ENCODE results near the gene SSB.

- no peak for TF ChIP-seq GATA2 (IDR thresholded peaks at IDR 0.05; ENCODE audit: low read depth, low read length)
- TF ChIP-seq GATA3 (IDR thresholded peaks at IDR 0.05; ENCODE audit: low read depth, low read length), result no peak
Observed at GRCh38 chr2:169839954-169840746, 41.5 kb downstream of the SSB start.

All from SH-SY5Y (cell line).